GM12801 (cell line): ENCODE data around the gene PABPC4L.

Source experiments
- CTCF ChIP-seq: IDR thresholded peaks from one replicate; pipeline ENCODE4 v1.5.1; 2011; ENCODE audit warnings: control low read depth; ENCODE audit not compliant: insufficient read length; ENCODE audit errors: extremely low read depth

The PABPC4L gene

GRCh38 chr4:134202166-134202956 is 772 bp upstream of the PABPC4L start:
- TF ChIP-seq CTCF, result no peak

GRCh38 chr4:134200811-134201215 is 776 bp downstream of the PABPC4L start:
- no peak for TF ChIP-seq CTCF

DNA sequence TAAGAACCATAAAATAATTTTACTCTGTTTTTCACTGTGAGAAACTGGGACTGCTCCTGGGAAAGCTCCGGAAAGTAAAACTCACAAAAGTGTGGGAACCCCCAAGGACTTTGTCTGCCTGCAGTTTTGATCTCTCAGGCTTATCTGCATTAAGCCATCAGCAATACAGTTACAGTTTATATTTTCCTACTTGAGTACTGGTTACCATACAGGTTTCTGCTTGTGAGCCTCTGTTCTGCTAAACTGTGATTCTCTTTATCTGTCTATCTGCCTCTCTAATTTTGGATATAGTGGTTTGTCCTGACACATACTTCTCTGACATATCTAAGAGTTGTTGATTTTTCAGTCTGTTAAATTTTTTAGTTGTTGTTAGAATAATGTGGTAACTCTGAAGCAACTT is 11.6 kb downstream of the PABPC4L start:
- TF ChIP-seq CTCF, result no peak

DNA sequence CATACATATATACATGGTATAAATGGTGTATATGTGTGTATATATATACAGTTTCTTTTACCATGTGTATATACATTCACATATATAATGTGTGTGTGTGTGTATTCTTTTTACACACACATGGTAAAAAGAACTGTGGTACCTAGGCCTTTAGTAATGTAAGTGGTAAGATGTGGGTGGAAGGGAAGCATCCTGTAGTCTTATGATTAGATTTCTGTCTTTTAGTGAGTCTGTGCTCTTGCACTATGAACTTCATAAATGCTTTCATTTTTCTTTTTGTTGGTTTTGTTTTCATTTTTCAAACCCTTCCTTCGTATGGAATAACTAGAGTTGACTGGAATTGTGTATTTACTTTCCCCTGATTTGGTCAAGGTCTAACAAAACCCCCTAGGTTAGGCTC is 12.1 kb downstream of the PABPC4L start:
- TF ChIP-seq CTCF, result no peak

GRCh38 chr4:134178706-134179105 is 22.9 kb downstream of the PABPC4L start:
- no peak for TF ChIP-seq CTCF

- no peak for TF ChIP-seq CTCF
Measured at GRCh38 chr4:134174271-134174670, 27.3 kb downstream of the PABPC4L start.

DNA sequence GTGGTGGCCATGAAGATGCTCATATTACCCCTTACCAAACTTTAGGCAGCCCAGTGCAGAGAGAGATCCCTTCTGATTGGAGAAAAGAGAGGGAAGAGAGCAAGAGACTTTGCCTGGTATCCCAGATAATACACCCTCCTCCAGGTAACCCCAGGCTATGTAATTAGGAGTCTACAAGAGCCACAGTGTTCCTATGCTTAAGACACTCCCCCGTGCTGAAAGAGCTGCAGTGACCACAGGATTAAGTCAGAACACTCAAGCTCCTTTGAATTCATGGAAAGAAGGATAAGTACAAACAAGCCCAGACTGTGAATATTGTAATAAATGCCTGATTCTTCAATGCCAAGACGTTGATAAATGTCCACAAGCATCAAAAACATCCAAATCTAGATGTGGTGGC is 41.4 kb downstream of the PABPC4L start:
- no peak for TF ChIP-seq CTCF
